HL-60 (cell line): ENCODE measurements around the gene TRIM9.
A peak's percentile ranks its signal among the peaks of the same experiment; 100 is the strongest.

Experiments used
- DNase-seq, 2 experiments: peaks; one replicate each; pipeline ENCODE4 v3.0.0-alpha.2; 2010 to 2020; ENCODE audit warnings: low read depth in 1 of 2, low spot score in 1 of 2
- H3K27ac ChIP-seq: fragments of 250-450 bp; sonication (Bioruptor Pico); replicated peaks from 2 replicates; pipeline ENCODE4 v1.5.1; 2020; ENCODE audit warnings: mild to moderate bottlenecking, moderate library complexity
- H3K27me3 ChIP-seq: fragments of 250-450 bp; sonication (Bioruptor Pico); 2 replicates; pipeline ENCODE4 v1.5.1; 2021; ENCODE audit warnings: mild to moderate bottlenecking, moderate library complexity; ENCODE audit not compliant: insufficient read depth, poor library complexity, severe bottlenecking
- H3K4me3 ChIP-seq: replicated peaks from 2 replicates; pipeline ENCODE4 v1.5.1; 2011; ENCODE audit warnings: mild to moderate bottlenecking, control low read depth, low read length; ENCODE audit not compliant: insufficient read depth
- CTCF ChIP-seq: IDR thresholded peaks from one replicate; pipeline ENCODE4 v1.5.1; 2011; ENCODE audit warnings: low read length, control low read depth, inconsistent platforms; ENCODE audit not compliant: insufficient read depth
- GABPA ChIP-seq: IDR thresholded peaks from 2 replicates; pipeline ENCODE4 v1.6.1; 2012; ENCODE audit warnings: low read depth
- POLR2AphosphoS5 ChIP-seq: IDR thresholded peaks from 2 replicates; pipeline ENCODE4 v1.6.1; 2012; ENCODE audit warnings: low read depth
- SPI1 ChIP-seq: IDR thresholded peaks from 2 replicates; pipeline ENCODE4 v1.6.1; 2012; ENCODE audit warnings: low read depth, mild to moderate bottlenecking, borderline replicate concordance
- TF ChIP-seq, protein P1 (sequence below): IDR thresholded peaks from 2 replicates; pipeline ENCODE4 v1.6.1; 2012; ENCODE audit warnings: low read depth; ENCODE audit not compliant: insufficient replicate concordance

The TRIM9 gene

DNA sequence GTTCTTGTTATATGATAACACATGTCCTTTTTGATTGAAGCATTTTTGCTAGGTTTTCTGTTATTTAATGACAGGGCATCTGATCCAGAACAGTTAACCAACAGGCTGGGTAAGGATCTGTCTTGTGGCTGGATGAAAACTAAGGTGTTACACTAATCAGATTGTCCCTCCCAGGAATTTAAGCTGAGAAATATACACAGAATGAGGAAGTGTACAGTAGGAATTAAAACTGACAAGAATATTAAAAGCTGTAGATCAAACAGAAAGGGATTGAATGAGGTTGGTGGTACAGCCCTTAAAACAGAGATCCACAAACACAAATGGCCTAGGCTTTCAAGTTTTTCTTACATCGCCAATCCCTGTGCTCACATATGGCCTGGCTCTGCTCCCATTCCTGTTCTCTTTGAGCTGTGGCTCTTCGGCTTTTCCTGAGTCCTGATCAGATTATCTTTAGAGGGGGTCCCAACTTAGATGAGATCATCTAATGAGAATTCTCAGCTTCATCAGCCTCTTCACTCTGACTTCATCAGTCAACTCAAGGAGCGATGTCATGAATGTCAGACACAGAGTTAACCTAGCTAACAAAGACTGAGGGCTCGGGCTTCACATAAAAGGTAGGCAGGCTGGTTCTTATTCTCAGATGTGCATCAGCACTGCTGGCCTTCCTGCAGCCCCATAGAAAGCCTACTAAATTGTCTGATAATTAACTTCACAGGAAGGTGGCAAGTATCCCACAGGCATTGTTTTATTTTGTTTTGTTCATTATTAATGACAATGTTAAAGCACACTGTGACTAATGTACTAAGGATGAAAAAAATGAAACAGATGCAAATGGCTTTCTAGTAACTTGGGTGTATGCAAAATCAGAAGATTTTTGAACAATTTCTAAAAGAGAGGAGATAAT lies 162.1 kb downstream of the TRIM9 start:
- Histone ChIP-seq H3K27ac (peak overlapping the region; percentile 10; the same call in 1 of the 2 replicates), H3K4me3 (no peak overlapping the region), H3K27me3 (no peaks in the 10 kb centered on the region)
- no peak for DNase-seq
- TF ChIP-seq, protein P1, sequence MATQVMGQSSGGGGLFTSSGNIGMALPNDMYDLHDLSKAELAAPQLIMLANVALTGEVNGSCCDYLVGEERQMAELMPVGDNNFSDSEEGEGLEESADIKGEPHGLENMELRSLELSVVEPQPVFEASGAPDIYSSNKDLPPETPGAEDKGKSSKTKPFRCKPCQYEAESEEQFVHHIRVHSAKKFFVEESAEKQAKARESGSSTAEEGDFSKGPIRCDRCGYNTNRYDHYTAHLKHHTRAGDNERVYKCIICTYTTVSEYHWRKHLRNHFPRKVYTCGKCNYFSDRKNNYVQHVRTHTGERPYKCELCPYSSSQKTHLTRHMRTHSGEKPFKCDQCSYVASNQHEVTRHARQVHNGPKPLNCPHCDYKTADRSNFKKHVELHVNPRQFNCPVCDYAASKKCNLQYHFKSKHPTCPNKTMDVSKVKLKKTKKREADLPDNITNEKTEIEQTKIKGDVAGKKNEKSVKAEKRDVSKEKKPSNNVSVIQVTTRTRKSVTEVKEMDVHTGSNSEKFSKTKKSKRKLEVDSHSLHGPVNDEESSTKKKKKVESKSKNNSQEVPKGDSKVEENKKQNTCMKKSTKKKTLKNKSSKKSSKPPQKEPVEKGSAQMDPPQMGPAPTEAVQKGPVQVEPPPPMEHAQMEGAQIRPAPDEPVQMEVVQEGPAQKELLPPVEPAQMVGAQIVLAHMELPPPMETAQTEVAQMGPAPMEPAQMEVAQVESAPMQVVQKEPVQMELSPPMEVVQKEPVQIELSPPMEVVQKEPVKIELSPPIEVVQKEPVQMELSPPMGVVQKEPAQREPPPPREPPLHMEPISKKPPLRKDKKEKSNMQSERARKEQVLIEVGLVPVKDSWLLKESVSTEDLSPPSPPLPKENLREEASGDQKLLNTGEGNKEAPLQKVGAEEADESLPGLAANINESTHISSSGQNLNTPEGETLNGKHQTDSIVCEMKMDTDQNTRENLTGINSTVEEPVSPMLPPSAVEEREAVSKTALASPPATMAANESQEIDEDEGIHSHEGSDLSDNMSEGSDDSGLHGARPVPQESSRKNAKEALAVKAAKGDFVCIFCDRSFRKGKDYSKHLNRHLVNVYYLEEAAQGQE = no peak
- TF ChIP-seq GABPA = no peak
- peak; percentile 85 for TF ChIP-seq SPI1
- TF ChIP-seq CTCF = no peak
- no peak for TF ChIP-seq POLR2AphosphoS5

DNA sequence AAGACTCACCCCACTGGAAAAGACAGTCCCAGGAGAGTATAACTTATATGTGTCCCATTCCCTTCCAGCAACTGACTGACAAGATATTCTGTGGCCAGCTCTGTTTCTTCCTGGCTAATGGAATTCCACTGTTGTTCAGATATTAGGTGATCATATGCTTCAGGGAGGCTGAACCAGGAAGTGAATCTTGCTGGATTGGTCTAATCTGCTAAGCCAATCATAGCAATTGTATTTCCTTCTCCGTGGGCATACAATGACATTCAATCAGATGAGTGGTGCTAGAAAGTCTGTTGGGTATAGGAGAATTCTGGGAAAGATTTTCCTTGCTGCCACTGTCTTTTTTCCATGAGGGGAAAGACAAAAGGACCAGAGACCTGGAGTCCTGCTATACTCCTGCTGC lies 162.7 kb downstream of the TRIM9 start:
- TF ChIP-seq SPI1 = no peak
- TF ChIP-seq CTCF = no peak
- no peak overlapping the region for H3K4me3 ChIP-seq
- H3K27me3 ChIP-seq = no peaks in the 10 kb centered on the region
- peak overlapping the region; percentile 10; the same call in 1 of the 2 replicates for H3K27ac ChIP-seq
- no peak for DNase-seq

- no peak overlapping the region for H3K27ac ChIP-seq
- no peak for TF ChIP-seq CTCF
- no peak for TF ChIP-seq GABPA
- TF ChIP-seq POLR2AphosphoS5 = no peak
- TF ChIP-seq SPI1 = no peak
- TF ChIP-seq, protein P1 = no peak
- H3K4me3 ChIP-seq = no peak overlapping the region
- DNase-seq = no peak
- H3K27me3 ChIP-seq = no peaks in the 10 kb centered on the region
These were observed 163.3 kb downstream of the TRIM9 start for GRCh38 chr14:50931559-50931958.

- no peak overlapping the region for H3K4me3 ChIP-seq
- peak overlapping the region; percentile 73 for H3K27ac ChIP-seq
- no peak for DNase-seq
- H3K27me3 ChIP-seq = no peaks in the 10 kb centered on the region
- TF ChIP-seq, protein P1 = no peak
- TF ChIP-seq POLR2AphosphoS5 (no peak), CTCF (no peak), GABPA (no peak), SPI1 (no peak)
These were observed 165.4 kb downstream of the TRIM9 start for GRCh38 chr14:50929506-50929905.
